Measurements from ENCODE around the gene E2F4. TPM values are rescaled to one million over a fixed set of nuclear protein-coding genes. Genes with fewer than 3 reads are reported as not detected.

Gene E2F4
- total and polyA plus RNA-seq, 2 of the 13 experiments (the other 11 are each of a cell fraction or from before 2014, with no cell fraction given), result 84.8 to 91.2 TPM

DNA sequence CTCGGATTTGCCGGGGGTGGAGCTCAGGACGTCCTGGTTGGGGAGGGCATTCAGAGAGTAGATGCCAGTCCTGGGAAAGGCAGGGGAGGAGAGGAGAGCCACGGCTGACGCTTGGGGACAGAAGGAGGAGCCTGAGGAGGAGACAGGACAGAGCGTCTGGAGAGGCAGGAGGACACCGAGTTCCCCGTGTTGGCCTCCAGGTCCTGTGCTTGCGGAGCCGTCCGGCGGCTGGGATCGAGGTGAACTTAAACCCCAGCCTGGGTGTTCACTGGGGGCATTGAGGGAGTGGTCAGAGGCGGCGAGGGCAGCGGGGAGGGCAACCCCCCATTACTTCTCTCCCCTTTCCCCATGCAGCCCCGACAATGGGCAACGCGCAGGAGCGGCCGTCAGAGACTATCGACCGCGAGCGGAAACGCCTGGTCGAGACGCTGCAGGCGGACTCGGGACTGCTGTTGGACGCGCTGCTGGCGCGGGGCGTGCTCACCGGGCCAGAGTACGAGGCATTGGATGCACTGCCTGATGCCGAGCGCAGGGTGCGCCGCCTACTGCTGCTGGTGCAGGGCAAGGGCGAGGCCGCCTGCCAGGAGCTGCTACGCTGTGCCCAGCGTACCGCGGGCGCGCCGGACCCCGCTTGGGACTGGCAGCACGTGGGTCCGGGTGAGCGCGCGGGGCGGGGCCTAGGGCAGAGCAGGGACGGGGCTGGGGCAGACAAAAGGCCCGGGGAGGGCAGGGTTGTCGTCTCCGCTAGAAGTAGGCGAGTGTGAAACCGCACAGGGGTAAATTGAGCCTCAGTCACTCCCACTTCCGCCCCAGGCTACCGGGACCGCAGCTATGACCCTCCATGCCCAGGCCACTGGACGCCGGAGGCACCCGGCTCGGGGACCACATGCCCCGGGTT, 17.9 kb upstream of the E2F4 start (continued):
- TF ChIP-seq FOXK1 (CRISPR knock-in tag; IDR thresholded peaks at IDR 0.05; ENCODE audit: borderline replicate concordance, low read depth) (peak; percentile 58; the same call in 1 of the 2 replicates), ZC3H13 (CRISPR knock-in tag; IDR thresholded peaks at IDR 0.05) (peak; percentile 97), ZNF567 (CRISPR knock-in tag; IDR thresholded peaks at IDR 0.05; ENCODE audit: borderline replicate concordance) (peak; percentile 98), ZNF850 (CRISPR knock-in tag; conservative IDR thresholded peaks at IDR 0.05) (no peak), ZFP36 (IDR thresholded peaks at IDR 0.05; ENCODE audit: borderline replicate concordance, low read depth, low read length, partially characterized antibody) (no peak), PRPF4 (IDR thresholded peaks at IDR 0.05; ENCODE audit: low read depth, low read length, poor library complexity, severe bottlenecking) (no peak), ZFP37 (CRISPR knock-in tag; IDR thresholded peaks at IDR 0.05; ENCODE audit: borderline replicate concordance) (peak; percentile 80; the same call in 1 of the 2 replicates), SUZ12 (IDR thresholded peaks at IDR 0.05; ENCODE audit: low read depth, low read length) (no peak), RCOR2 (CRISPR knock-in tag; IDR thresholded peaks at IDR 0.05) (no peak), CBX2 (IDR thresholded peaks at IDR 0.05; ENCODE audit: low read depth, low read length) (no peak), CBX2 (CRISPR knock-in tag; IDR thresholded peaks at IDR 0.05; ENCODE audit: low read depth) (peak; percentile 97), SRF (IDR thresholded peaks at IDR 0.05; ENCODE audit: low read depth, low read length) (no peak), AGO2 (optimal IDR thresholded peaks at IDR 0.05; ENCODE audit: low read depth, low read length) (peak; percentile 77), MTF2 (CRISPR knock-in tag; IDR thresholded peaks at IDR 0.05; ENCODE audit: borderline replicate concordance) (no peak; the same call in 1 of the 2 replicates), FOXP1 (IDR thresholded peaks at IDR 0.05) (no peak), FOXP1 (CRISPR knock-in tag; IDR thresholded peaks at IDR 0.05) (no peak; the same call in 1 of the 2 replicates), KAT8 (CRISPR knock-in tag; IDR thresholded peaks at IDR 0.05) (peak; percentile 82), ZNF619 (CRISPR knock-in tag; IDR thresholded peaks at IDR 0.05) (peak; percentile 99), CREB1 (IDR thresholded peaks at IDR 0.05) (peak; percentile 47; the same call in 1 of the 2 replicates), CREB1 (CRISPR knock-in tag; IDR thresholded peaks at IDR 0.05) (no peak), IRX3 (CRISPR knock-in tag; IDR thresholded peaks at IDR 0.05; ENCODE audit: borderline replicate concordance, low read depth) (peak; percentile 83), HOXA3 (CRISPR knock-in tag; IDR thresholded peaks at IDR 0.05) (peak; percentile 93), PITX1 (CRISPR knock-in tag; IDR thresholded peaks at IDR 0.05) (peak; percentile 83)
- TF ChIP-seq, protein P1, sequence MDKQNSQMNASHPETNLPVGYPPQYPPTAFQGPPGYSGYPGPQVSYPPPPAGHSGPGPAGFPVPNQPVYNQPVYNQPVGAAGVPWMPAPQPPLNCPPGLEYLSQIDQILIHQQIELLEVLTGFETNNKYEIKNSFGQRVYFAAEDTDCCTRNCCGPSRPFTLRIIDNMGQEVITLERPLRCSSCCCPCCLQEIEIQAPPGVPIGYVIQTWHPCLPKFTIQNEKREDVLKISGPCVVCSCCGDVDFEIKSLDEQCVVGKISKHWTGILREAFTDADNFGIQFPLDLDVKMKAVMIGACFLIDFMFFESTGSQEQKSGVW (CRISPR knock-in tag; IDR thresholded peaks at IDR 0.05; ENCODE audit: borderline replicate concordance), result no peak; the same call in 1 of the 2 replicates
- TF ChIP-seq, protein P2, sequence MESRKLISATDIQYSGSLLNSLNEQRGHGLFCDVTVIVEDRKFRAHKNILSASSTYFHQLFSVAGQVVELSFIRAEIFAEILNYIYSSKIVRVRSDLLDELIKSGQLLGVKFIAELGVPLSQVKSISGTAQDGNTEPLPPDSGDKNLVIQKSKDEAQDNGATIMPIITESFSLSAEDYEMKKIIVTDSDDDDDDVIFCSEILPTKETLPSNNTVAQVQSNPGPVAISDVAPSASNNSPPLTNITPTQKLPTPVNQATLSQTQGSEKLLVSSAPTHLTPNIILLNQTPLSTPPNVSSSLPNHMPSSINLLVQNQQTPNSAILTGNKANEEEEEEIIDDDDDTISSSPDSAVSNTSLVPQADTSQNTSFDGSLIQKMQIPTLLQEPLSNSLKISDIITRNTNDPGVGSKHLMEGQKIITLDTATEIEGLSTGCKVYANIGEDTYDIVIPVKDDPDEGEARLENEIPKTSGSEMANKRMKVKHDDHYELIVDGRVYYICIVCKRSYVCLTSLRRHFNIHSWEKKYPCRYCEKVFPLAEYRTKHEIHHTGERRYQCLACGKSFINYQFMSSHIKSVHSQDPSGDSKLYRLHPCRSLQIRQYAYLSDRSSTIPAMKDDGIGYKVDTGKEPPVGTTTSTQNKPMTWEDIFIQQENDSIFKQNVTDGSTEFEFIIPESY (CRISPR knock-in tag; IDR thresholded peaks at IDR 0.05), result peak; percentile 39
- TF ChIP-seq, protein P3, sequence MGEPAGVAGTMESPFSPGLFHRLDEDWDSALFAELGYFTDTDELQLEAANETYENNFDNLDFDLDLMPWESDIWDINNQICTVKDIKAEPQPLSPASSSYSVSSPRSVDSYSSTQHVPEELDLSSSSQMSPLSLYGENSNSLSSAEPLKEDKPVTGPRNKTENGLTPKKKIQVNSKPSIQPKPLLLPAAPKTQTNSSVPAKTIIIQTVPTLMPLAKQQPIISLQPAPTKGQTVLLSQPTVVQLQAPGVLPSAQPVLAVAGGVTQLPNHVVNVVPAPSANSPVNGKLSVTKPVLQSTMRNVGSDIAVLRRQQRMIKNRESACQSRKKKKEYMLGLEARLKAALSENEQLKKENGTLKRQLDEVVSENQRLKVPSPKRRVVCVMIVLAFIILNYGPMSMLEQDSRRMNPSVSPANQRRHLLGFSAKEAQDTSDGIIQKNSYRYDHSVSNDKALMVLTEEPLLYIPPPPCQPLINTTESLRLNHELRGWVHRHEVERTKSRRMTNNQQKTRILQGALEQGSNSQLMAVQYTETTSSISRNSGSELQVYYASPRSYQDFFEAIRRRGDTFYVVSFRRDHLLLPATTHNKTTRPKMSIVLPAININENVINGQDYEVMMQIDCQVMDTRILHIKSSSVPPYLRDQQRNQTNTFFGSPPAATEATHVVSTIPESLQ (CRISPR knock-in tag; conservative IDR thresholded peaks at IDR 0.05), result no peak
